ENCODE measurements around the gene ZNF648. TPM values are rescaled to one million over a fixed set of nuclear protein-coding genes. Genes with fewer than 3 reads are reported as not detected.
A peak's percentile ranks its signal among the peaks of the same experiment; 100 is the strongest.
"Not testable (repeated sequence)": the region's sequence is repeated elsewhere in the genome, so short reads cannot be mapped to it uniquely, and the experiment has no call there.

The ZNF648 gene
- total RNA-seq, 1 donor from 2014 or later = not detected

DNA sequence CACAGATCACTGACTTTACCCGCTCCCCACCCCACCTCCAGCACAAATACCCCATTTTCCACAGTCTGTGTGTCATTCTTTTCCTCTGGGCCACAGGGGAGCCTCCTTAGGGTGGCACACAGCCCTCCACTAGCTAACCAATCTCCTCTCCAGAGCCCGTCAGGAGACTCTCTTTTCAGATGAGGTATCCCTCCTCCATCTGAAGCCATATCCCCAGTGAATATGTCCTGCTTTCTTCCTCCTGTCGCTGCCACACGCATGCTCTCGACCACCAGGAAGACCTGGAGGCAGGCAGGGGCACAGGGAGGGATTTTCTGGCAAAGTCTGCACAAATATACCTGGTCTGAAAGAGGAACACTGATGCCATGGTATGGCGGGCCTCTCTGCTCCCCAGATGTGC is 635 bp downstream of the ZNF648 start:
- peaks cover 5% of the 10 kb centered on the region for H3K4me1 Mint-ChIP-seq
- intact Hi-C loops (cut with micrococcal nuclease) = no loop called here
- no peak overlapping the region for H3K27ac Mint-ChIP-seq
- no peaks in the 10 kb centered on the region for H3K36me3 Mint-ChIP-seq (ENCODE audit: low read depth)
- no peak overlapping the region for H3K4me3 Mint-ChIP-seq
- no peaks in the 10 kb centered on the region for H3K9me3 Mint-ChIP-seq
- no peak for DNase-seq
- H3K27me3 Mint-ChIP-seq = peaks cover 64% of the 10 kb centered on the region

DNA sequence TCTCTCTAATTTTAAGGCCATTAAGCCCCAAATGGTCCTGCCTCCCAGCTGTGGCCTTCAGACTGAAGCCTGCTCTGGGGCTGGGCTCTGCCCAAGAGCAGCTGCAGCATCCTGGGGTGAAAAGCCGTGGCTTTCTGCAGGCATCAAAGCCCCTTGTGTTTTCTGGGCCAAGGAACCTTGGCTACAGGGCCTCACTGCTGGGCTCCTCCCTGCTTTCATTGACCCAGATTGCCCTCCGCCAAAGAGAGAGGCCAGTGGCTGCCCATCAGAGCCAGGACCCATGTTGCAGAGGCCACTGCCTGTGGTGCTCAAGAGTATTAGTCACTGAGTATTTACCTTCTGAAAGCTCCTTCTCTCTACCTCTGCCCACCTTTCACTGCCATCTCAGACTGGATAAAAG is 1.6 kb downstream of the ZNF648 start:
- H3K4me3 Mint-ChIP-seq = no peak overlapping the region
- H3K4me1 Mint-ChIP-seq = peaks cover 5% of the 10 kb centered on the region
- H3K36me3 Mint-ChIP-seq (ENCODE audit: low read depth) = no peaks in the 10 kb centered on the region
- no peaks in the 10 kb centered on the region for H3K9me3 Mint-ChIP-seq
- DNase-seq = no peak
- no peak overlapping the region for H3K27ac Mint-ChIP-seq
- peaks cover 64% of the 10 kb centered on the region for H3K27me3 Mint-ChIP-seq
- intact Hi-C loops (cut with micrococcal nuclease) = loop anchor here (10.0 kb wide), 1 partner anchor 315 kb away; no protein-coding TSS in a partner anchor

- Mint-ChIP-seq H3K27me3 (peaks cover 44% of the 10 kb centered on the region), H3K36me3 (ENCODE audit: low read depth) (no peaks in the 10 kb centered on the region), H3K27ac (no peak overlapping the region), H3K4me3 (peak overlapping the region; percentile 26), H3K4me1 (peaks cover 13% of the 10 kb centered on the region), H3K9me3 (no peaks in the 10 kb centered on the region)
- no peak for DNase-seq
- intact Hi-C loops (cut with micrococcal nuclease) = loop anchor here (10.0 kb wide), 1 partner anchor 312 kb away; no protein-coding TSS in a partner anchor
Observed at GRCh38 chr1:182056601-182057366, 4.7 kb downstream of the ZNF648 start.

DNA sequence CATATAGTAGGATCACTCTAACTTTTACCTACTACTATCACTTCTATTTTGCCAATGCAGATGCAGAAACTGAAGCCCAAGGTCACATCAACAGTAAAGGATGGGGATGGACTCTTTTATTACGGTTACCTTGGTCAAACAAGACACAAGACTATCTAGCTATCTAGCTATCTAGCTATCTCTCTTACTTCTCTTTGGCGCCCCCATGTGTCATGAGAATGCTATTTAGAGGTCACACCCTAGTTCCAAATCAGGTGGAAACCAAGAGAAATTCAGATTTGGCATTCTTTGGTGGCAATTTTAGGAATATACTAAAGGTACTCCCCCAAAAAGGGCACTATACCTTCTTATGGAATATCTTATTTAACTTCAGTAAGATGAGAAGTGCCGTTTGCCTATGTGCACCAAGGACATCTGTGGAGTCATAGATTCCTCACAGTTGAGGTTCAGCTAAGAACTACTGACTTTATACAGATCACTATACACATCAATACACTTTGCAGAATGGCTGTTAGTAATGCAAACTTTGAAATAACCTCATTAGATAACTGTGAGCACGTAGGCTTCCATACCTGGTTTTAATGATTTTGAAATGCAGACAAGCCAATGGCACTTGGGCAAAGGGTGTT is 6.7 kb downstream of the ZNF648 start:
- intact Hi-C loops (cut with micrococcal nuclease) = loop anchor here (1.0 to 10.0 kb wide), 3 partner anchors 26 to 576 kb away; no protein-coding TSS in a partner anchor
- Mint-ChIP-seq H3K27me3 (peaks cover 30% of the 10 kb centered on the region), H3K4me1 (peaks cover 23% of the 10 kb centered on the region), H3K27ac (no peak overlapping the region), H3K4me3 (no peak overlapping the region), H3K9me3 (no peaks in the 10 kb centered on the region), H3K36me3 (ENCODE audit: low read depth) (peaks cover 2% of the 10 kb centered on the region)
- peak; percentile 90 for DNase-seq

GRCh38 chr1:182052355-182052754 is 9.2 kb downstream of the ZNF648 start:
- no peak for DNase-seq
- H3K36me3 Mint-ChIP-seq (ENCODE audit: low read depth) = peaks cover 2% of the 10 kb centered on the region
- peaks cover 16% of the 10 kb centered on the region for H3K27me3 Mint-ChIP-seq

GRCh38 chr1:182051938-182052337 is 9.6 kb downstream of the ZNF648 start:
- intact Hi-C loops (cut with micrococcal nuclease) = loop anchor here (10.0 kb wide), 1 partner anchor 307 kb away; no protein-coding TSS in a partner anchor
- peaks cover 35% of the 10 kb centered on the region for H3K4me1 Mint-ChIP-seq
- H3K27me3 Mint-ChIP-seq = peaks cover 14% of the 10 kb centered on the region
- peaks cover 2% of the 10 kb centered on the region for H3K36me3 Mint-ChIP-seq (ENCODE audit: low read depth)
- H3K4me3 Mint-ChIP-seq = no peak overlapping the region
- H3K27ac Mint-ChIP-seq = no peak overlapping the region
- H3K9me3 Mint-ChIP-seq = peaks cover 7% of the 10 kb centered on the region
- DNase-seq = no peak

More at GRCh38 chr1:182052355-182052754, 9.2 kb downstream of the ZNF648 start:
- intact Hi-C loops (cut with micrococcal nuclease) = loop anchor here (10.0 kb wide), 1 partner anchor 308 kb away; no protein-coding TSS in a partner anchor
- Mint-ChIP-seq H3K9me3 (peaks cover 7% of the 10 kb centered on the region), H3K27ac (no peak overlapping the region), H3K4me1 (peaks cover 35% of the 10 kb centered on the region), H3K4me3 (no peak overlapping the region)

DNA sequence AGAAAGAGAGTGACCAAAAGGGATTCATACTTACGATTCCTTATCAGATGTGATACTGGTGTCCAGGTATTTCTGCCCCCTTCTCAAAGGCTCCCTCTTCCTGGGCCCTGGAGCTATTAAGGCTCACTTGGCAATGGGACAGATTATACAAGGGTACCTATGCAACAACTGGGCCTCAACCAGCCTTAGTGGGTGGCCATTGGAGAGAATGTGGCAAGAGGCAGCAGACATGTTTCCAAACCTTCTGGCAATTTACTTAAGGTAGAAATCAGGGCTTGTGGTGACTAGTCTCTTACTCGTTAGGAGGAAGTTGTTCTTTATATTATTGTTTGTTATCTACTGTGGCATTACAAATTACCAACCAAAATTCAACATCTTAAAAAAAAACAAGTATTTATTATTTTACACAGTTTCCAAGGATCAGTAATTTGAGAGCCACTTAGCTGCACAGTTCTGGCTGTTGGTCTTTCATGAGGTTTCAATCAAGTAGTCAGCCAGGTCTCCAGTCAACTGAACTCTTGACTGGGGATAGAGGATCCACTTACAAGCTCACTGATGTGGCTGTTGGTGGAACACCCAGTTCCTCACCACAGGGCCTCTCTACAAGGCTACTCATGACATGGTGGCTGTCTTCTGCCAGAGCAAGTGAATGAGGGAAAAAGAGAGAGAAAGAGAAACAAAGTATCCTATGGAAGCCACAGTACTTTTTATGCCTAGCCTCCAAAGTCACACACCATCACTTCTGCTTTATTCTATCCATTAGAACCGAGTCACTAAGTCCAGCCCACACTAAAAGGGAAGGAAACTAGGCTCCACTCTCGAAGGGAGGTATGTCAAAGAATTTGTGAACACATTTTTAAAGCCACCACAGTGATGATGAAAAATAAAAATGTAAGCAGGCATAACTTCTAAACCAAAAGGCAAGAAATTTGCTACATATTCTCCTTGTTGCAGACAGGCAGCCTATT is 10.7 kb downstream of the ZNF648 start:
- intact Hi-C loops (cut with micrococcal nuclease) = loop anchor here (10.0 kb wide), 1 partner anchor 306 kb away; no protein-coding TSS in a partner anchor
- Mint-ChIP-seq H3K27ac (no peak overlapping the region), H3K36me3 (ENCODE audit: low read depth) (peaks cover 4% of the 10 kb centered on the region), H3K9me3 (peaks cover 7% of the 10 kb centered on the region), H3K27me3 (peaks cover 5% of the 10 kb centered on the region), H3K4me3 (no peak overlapping the region), H3K4me1 (peaks cover 40% of the 10 kb centered on the region)
- no peak for DNase-seq

DNA sequence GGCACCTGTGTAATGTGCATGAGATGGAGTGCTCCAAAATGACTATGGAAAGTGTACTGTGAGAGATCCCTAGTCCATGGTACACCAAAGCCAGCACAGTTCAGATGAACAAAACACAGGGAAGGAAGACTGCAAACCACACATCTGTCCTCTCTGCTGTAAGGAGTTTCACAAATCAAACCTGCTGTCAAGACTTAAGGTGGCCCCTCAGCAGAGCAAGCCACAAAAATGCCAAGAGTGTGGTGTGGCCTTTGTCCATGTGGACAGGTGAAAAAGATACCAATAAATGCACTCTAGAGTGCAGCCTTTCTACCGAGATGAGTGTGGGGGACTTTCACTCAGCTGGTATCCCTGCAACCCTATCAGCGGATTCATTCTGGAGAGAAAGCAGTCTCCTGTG is 12.9 kb downstream of the ZNF648 start:
- peaks cover 4% of the 10 kb centered on the region for H3K36me3 Mint-ChIP-seq (ENCODE audit: low read depth)
- no peak for DNase-seq
- H3K27me3 Mint-ChIP-seq = no peaks in the 10 kb centered on the region
- peaks cover 16% of the 10 kb centered on the region for H3K9me3 Mint-ChIP-seq
- H3K27ac Mint-ChIP-seq = no peak overlapping the region
- H3K4me1 Mint-ChIP-seq = peaks cover 41% of the 10 kb centered on the region
- H3K4me3 Mint-ChIP-seq = no peak overlapping the region
- intact Hi-C loops (cut with micrococcal nuclease) = loop anchor here (5.0 kb wide), 1 partner anchor 111 kb away; no protein-coding TSS in a partner anchor

DNA sequence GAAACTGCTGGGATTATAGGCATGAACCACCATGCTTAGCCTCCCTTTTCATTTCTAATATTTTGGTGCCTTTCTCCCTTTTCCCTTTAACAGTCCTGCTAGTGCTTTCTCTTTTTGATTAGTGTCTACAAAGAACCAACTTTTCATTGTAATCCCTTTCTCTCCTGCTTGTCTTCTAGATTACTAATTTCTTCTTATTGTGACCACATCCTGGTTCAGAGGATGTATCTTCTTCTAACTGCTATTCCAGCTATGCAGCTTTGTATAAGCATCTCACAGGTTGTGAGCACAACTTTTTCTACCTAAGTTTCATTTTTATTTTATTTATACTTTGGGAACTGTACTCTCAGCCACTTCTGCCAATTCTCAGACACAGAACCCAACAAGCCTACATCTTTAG is 14.7 kb downstream of the ZNF648 start:
- Mint-ChIP-seq H3K4me3 (peak overlapping the region; percentile 39), H3K4me1 (peaks cover 34% of the 10 kb centered on the region), H3K9me3 (peaks cover 19% of the 10 kb centered on the region), H3K36me3 (ENCODE audit: low read depth) (peaks cover 4% of the 10 kb centered on the region), H3K27ac (peak overlapping the region; percentile 45), H3K27me3 (no peaks in the 10 kb centered on the region)
- no peak for DNase-seq
- intact Hi-C loops (cut with micrococcal nuclease) = loop anchor here (5.0 kb wide), 1 partner anchor 109 kb away; no protein-coding TSS in a partner anchor

GRCh38 chr1:182045481-182045880 is 16.0 kb downstream of the ZNF648 start:
- H3K36me3 Mint-ChIP-seq (ENCODE audit: low read depth); H3K27me3 Mint-ChIP-seq; H3K27ac Mint-ChIP-seq; DNase-seq; H3K4me3 Mint-ChIP-seq: not testable (repeated sequence)
- Mint-ChIP-seq H3K4me1 (peaks cover 27% of the 10 kb centered on the region), H3K9me3 (peaks cover 19% of the 10 kb centered on the region)
- intact Hi-C loops (cut with micrococcal nuclease) = loop anchor here (5.0 kb wide), 1 partner anchor 108 kb away; no protein-coding TSS in a partner anchor

DNA sequence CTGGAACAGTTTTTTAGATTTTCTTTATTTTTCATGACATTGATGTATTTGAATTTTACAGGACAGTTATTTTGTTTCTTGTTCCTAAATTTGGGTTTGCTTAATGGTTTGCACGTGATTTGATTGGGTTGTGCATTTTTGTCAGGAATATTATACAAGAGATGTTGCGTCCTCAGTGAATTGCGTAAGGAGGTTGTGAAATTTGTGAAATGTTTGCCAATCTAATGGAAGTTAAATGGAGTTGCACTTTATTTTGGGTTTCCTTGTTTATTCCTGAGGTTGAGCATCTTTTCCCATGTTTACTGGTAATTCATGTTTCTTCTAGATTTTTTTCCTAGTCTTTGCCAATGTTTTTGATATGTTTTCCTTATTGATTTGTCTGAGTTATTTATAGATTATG is 19.9 kb downstream of the ZNF648 start:
- Mint-ChIP-seq H3K4me1 (peaks cover 16% of the 10 kb centered on the region), H3K36me3 (ENCODE audit: low read depth) (peaks cover under 1% of the 10 kb centered on the region), H3K27me3 (no peaks in the 10 kb centered on the region)

DNA sequence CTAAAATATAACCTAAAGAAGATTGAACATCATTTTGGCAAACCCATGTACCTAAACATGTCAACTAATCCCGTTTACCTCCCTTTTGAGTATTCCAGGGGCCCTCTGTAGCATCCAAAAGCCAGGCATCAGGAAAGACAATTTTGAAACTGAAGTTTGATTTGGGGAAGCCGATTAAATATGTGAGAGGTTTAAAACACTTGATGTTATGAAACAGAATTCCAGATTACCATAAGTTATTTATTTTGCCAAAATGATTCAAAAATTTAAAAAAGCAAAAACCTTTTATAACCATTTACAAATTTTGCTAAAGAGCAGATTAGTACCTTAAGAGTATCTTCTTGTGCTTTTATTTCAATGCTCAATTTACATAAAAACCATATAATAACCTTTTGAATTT is 23.3 kb downstream of the ZNF648 start:
- H3K4me3 Mint-ChIP-seq = no peak overlapping the region
- no peaks in the 10 kb centered on the region for H3K36me3 Mint-ChIP-seq (ENCODE audit: low read depth)
- H3K4me1 Mint-ChIP-seq = peaks cover 15% of the 10 kb centered on the region
- intact Hi-C loops (cut with micrococcal nuclease) = no loop called here
- no peak overlapping the region for H3K27ac Mint-ChIP-seq
- DNase-seq = peak; percentile 34
- peaks cover 3% of the 10 kb centered on the region for H3K9me3 Mint-ChIP-seq
- H3K27me3 Mint-ChIP-seq = no peaks in the 10 kb centered on the region

More for the DNA sequence above, 19.9 kb downstream of the ZNF648 start:
- DNase-seq = no peak
- intact Hi-C loops (cut with micrococcal nuclease) = no loop called here
- peaks cover 13% of the 10 kb centered on the region for H3K9me3 Mint-ChIP-seq
- H3K4me3 Mint-ChIP-seq = no peak overlapping the region
- H3K27ac Mint-ChIP-seq = no peak overlapping the region

DNA sequence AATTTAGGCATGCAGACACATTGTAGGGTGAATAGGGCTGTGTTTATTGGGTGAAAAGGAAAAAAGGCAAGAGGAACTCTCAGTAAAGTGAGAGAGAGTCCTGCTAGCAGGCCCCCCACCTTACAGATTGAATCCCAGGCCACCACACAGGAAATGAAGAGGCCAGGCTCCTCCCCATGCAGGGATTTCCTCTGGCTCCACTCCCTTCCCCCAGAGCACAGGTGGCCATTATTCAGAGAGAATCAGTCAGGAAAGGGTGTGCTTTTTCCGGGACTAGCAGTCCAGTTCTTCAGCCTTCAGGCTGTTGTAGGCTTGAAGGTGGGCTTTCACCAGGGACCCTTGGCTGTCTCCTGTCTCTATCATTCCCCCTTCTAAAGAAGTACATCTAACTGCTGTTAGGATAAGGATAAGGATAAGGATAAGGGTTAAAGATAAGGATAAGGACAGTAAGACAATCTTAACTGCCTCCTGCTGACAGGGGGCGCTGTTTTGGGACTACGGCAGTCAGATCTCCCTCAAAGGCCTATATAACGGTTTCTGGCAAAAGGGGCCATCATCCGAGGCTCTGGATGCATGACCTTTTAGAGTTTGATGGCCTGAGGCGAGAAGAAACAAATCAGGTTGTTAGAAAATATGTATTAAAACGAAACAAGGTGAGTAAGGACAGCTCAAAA is 26.3 kb downstream of the ZNF648 start:
- Mint-ChIP-seq H3K4me3 (no peak overlapping the region), H3K27ac (no peak overlapping the region), H3K4me1 (peaks cover 14% of the 10 kb centered on the region), H3K36me3 (ENCODE audit: low read depth) (no peaks in the 10 kb centered on the region), H3K27me3 (no peaks in the 10 kb centered on the region), H3K9me3 (no peaks in the 10 kb centered on the region)
- intact Hi-C loops (cut with micrococcal nuclease) = no loop called here
- no peak for DNase-seq
